IPS DF 19.7 (cell line): ENCODE data around the gene SLC35E2B.

Source experiments
- DNase-seq: peaks from one replicate; pipeline ENCODE4 v3.0.0-alpha.2; 2013; ENCODE audit warnings: low read depth, low spot score

The SLC35E2B gene

GRCh38 chr1:1612104-1612400 is 80.5 kb downstream of the SLC35E2B start:
- no peak for DNase-seq

GRCh38 chr1:1610796-1611195 is 81.8 kb downstream of the SLC35E2B start:
- DNase-seq: no peak

DNA sequence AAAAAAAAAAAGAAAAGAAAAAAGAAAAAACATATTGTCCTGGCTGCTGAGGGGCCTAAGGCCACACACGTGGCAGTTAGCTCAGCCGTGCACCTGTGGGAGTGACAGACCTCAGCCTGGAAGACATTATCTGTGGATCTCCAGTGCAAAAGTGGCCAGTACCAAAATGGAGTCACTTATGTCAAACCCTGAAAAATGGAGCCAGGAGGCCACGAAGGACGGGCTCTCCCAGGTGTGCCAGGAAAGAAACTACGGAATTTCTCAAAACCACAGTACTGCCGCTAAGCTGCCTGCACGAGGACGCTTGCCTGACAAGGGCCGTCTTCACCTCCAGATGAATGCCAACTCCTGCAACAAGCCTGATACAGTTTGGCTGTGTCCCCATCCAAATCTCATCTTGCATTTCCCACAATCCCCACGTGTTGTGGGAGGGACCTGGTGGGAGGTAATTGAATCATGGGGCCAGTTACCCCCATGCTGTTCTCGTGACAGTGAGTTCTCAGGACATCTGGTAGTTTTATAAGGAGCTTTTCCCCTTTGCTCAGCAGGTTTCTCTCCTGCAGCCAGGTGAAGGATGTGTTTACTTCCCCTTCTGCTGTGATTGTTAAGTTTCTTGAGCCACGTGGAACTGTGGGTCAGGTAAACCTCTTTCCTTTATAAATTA is 82.6 kb downstream of the SLC35E2B start:
- no peak for DNase-seq
